PC-3 (cell line): ENCODE measurements around the gene GPATCH1. TPM values are rescaled to one million over a fixed set of nuclear protein-coding genes. Genes with fewer than 3 reads are reported as not detected.

Experiments
- ATAC-seq: fragments of 200-7000 bp; cut with Tn5 transposase; 2 replicates; pipeline ENCODE4 v1.9.1; 2020; ENCODE audit warnings: mild to moderate bottlenecking, moderate library complexity
- BruUV-seq: library from RNA; stranded (reverse); fragments of 400-500 nt; replicated peaks from 2 replicates; lab custom pipeline; 2021; lab: Mats Ljungman, UMichigan
- CTCF ChIA-PET: fragments of 300-600 bp; sonication (Branson Sonifier 250); formaldehyde crosslinking; loops from one replicate; lab custom pipeline; 2022; ENCODE audit warnings: antibody characterized with exemption; lab: Charles Lee
- POLR2A ChIA-PET: fragments of 300-600 bp; sonication (Branson Sonifier 250); formaldehyde crosslinking; loops from one replicate; lab custom pipeline; 2022; ENCODE audit warnings: antibody characterized with exemption; ENCODE audit not compliant: unreplicated experiment; lab: Charles Lee
- DNase-seq: peaks from one replicate; pipeline ENCODE4 v3.0.0-alpha.2; 2015
- H2AFZ ChIP-seq: fragments of 300-600 bp; sonication (generic); 2 replicates; pipeline ENCODE4 v1.6.0; 2016; ENCODE audit warnings: antibody characterized with exemption, low read length
- H3F3A ChIP-seq: fragments of 300-600 bp; sonication (generic); one replicate; pipeline ENCODE4 v1.6.0; 2017; ENCODE audit warnings: antibody characterized with exemption, low read length, control low read depth, mild to moderate bottlenecking; ENCODE audit not compliant: unreplicated experiment
- H3K27ac ChIP-seq: fragments of 300-600 bp; sonication (generic); 2 replicates; pipeline ENCODE4 v1.5.1; 2016; ENCODE audit warnings: mild to moderate bottlenecking, low read length
- H3K27me3 ChIP-seq: fragments of 300-600 bp; sonication (generic); 2 replicates; pipeline ENCODE4 v1.6.1; 2016; ENCODE audit warnings: low read length, mixed read lengths
- H3K36me3 ChIP-seq: fragments of 300-600 bp; sonication (generic); 2 replicates; pipeline ENCODE4 v1.6.1; 2016; ENCODE audit warnings: low read depth, mixed run types, low read length, mixed read lengths
- H3K4me1 ChIP-seq: fragments of 300-600 bp; sonication (generic); 2 replicates; pipeline ENCODE4 v1.5.1; 2016; ENCODE audit warnings: low read length; ENCODE audit not compliant: insufficient read depth
- H3K4me2 ChIP-seq: fragments of 300-600 bp; sonication (generic); 2 replicates; pipeline ENCODE4 v1.6.0; 2016; ENCODE audit warnings: low read length
- H3K4me3 ChIP-seq: fragments of 300-600 bp; sonication (generic); 2 replicates; pipeline ENCODE4 v1.5.1; 2016; ENCODE audit warnings: mild to moderate bottlenecking, low read length, mixed read lengths
- H3K79me2 ChIP-seq: fragments of 300-600 bp; sonication (generic); 2 replicates; pipeline ENCODE4 v1.6.1; 2017; ENCODE audit warnings: low read length, mixed read lengths
- H3K9ac ChIP-seq: fragments of 300-600 bp; sonication (generic); 2 replicates; pipeline ENCODE4 v1.6.0; 2016; ENCODE audit warnings: mild to moderate bottlenecking, low read length
- H3K9me2 ChIP-seq: fragments of 300-600 bp; sonication (generic); replicated peaks from 2 replicates; pipeline ENCODE4 v1.6.1; 2016; ENCODE audit warnings: mixed run types, low read length, mixed read lengths
- H3K9me3 ChIP-seq: fragments of 300-600 bp; sonication (generic); 2 replicates; pipeline ENCODE4 v1.6.1; 2016; ENCODE audit warnings: low read length, mixed read lengths
- H4K20me1 ChIP-seq: fragments of 300-600 bp; sonication (generic); 2 replicates; pipeline ENCODE4 v1.6.1; 2016; ENCODE audit warnings: low read length, mixed read lengths
- EZH2 ChIP-seq: fragments of 300-600 bp; sonication (generic); IDR thresholded peaks from one replicate; pipeline ENCODE4 v1.6.1; 2017; ENCODE audit warnings: antibody characterized with exemption, mild to moderate bottlenecking, low read length; ENCODE audit not compliant: unreplicated experiment
- EZH2phosphoT487 ChIP-seq: fragments of 300-600 bp; sonication (generic); IDR thresholded peaks from 2 replicates; pipeline ENCODE4 v1.6.1; 2018; ENCODE audit warnings: mild to moderate bottlenecking, antibody characterized with exemption, low read length, borderline replicate concordance
- intact Hi-C: fragments of 100-400 bp; cut with micrococcal nuclease; formaldehyde crosslinking; loops from 2 replicates; pipeline ENCODE4 v1.9.0; 2023
- total RNA-seq: library from RNA; depleted of rRNA; stranded (reverse); fragments of >200 nt; gene quantifications from 2 replicates; pipeline ENCODE4 v1.2.3, GENCODE V29; 2014
- TF ChIP-seq, protein P1 (sequence below): fragments of 300-600 bp; sonication (generic); conservative IDR thresholded peaks from 2 replicates; pipeline ENCODE4 v1.5.1; 2017; ENCODE audit warnings: antibody characterized with exemption, low read depth, mild to moderate bottlenecking, low read length

The GPATCH1 gene
- total RNA-seq, 1 experiment from 2014 or later, result 6.9 TPM

DNA sequence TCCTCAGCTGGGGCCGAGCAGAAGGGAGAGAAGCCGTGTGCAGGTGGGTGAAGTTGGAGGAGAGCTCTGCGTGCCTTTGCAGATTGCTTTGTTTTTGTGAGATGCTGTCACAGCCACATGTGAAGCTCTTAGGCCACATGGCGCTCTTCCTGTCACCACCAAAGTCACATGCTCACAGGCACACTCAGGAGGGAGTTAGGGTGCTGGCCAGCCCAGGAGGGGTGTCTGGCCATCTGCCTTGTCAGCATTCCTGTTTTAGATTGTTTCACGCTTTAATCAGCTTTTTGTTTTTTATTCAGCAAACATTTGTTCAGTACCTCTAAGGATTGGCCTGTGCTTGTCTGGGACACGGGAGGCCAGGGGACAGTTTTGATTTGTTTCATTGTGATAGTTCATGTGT, 21.9 kb downstream of the GPATCH1 start:
- ChIA-PET CTCF (no interaction called here), POLR2A (no interaction called here)
- H3K79me2 ChIP-seq, result no peaks in the 10 kb centered on the region
- no peak for DNase-seq
- H3K4me3 ChIP-seq, result no peak overlapping the region
- H3K36me3 ChIP-seq, result peaks cover 7% of the 10 kb centered on the region; the same call in 1 of the 2 replicates
- no peak overlapping the region for H3K27ac ChIP-seq
- H3K27me3 ChIP-seq, result no peaks in the 10 kb centered on the region
- H3K4me1 ChIP-seq, result peaks cover 19% of the 10 kb centered on the region
- no peak for ATAC-seq
- H3K9me3 ChIP-seq, result no peaks in the 10 kb centered on the region
- H3K9ac ChIP-seq, result no peak overlapping the region
- H3K4me2 ChIP-seq, result no peak overlapping the region
- BruUV-seq, result no TSS peak
- H3F3A ChIP-seq, result no peaks in the 10 kb centered on the region
- H2AFZ ChIP-seq, result no peak overlapping the region
- H3K9me2 ChIP-seq, result no peaks in the 10 kb centered on the region
- intact Hi-C loops, result no loop called here
- TF ChIP-seq EZH2phosphoT487 (no peak), EZH2 (no peak)
- TF ChIP-seq, protein P1, sequence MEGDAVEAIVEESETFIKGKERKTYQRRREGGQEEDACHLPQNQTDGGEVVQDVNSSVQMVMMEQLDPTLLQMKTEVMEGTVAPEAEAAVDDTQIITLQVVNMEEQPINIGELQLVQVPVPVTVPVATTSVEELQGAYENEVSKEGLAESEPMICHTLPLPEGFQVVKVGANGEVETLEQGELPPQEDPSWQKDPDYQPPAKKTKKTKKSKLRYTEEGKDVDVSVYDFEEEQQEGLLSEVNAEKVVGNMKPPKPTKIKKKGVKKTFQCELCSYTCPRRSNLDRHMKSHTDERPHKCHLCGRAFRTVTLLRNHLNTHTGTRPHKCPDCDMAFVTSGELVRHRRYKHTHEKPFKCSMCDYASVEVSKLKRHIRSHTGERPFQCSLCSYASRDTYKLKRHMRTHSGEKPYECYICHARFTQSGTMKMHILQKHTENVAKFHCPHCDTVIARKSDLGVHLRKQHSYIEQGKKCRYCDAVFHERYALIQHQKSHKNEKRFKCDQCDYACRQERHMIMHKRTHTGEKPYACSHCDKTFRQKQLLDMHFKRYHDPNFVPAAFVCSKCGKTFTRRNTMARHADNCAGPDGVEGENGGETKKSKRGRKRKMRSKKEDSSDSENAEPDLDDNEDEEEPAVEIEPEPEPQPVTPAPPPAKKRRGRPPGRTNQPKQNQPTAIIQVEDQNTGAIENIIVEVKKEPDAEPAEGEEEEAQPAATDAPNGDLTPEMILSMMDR, result no peak
- no peaks in the 10 kb centered on the region for H4K20me1 ChIP-seq

DNA sequence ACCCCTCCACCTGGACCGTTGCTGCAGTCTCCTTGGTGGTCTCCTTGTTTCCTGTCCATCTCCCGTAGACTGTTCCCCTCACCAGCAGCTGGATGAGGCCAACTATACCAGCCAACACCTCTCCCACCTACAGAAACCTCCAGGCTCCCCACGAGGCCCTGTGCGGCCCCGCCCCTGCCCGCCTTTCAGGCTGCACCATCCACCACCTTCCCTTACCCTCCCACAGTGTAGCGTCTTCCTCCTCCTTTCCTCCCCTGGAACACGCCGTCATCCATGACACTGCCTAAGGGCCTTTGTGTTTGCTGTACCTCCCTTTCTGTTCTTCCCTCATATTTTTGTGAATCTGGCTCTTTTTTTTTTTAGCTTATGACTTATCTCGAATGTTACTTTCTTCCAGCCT, 27.2 kb downstream of the GPATCH1 start:
- H3K9me2 ChIP-seq, result no peaks in the 10 kb centered on the region
- intact Hi-C loops, result no loop called here
- no peaks in the 10 kb centered on the region for H3K27me3 ChIP-seq
- ATAC-seq, result no peak
- H3K4me3 ChIP-seq, result no peak overlapping the region
- DNase-seq, result no peak
- H3K9ac ChIP-seq, result no peak overlapping the region
- H4K20me1 ChIP-seq, result no peaks in the 10 kb centered on the region
- CTCF ChIA-PET, result no interaction called here
- no TSS peak for BruUV-seq
- TF ChIP-seq EZH2, result no peak
- TF ChIP-seq, protein P1, result no peak
- TF ChIP-seq EZH2phosphoT487, result no peak
- H3K79me2 ChIP-seq, result no peaks in the 10 kb centered on the region
- H3K9me3 ChIP-seq, result no peaks in the 10 kb centered on the region
- no peaks in the 10 kb centered on the region for H3F3A ChIP-seq
- no peak overlapping the region for H3K4me2 ChIP-seq
- POLR2A ChIA-PET, result no interaction called here
- H3K27ac ChIP-seq, result no peak overlapping the region
- no peaks in the 10 kb centered on the region for H3K4me1 ChIP-seq
- H2AFZ ChIP-seq, result no peak overlapping the region
- H3K36me3 ChIP-seq, result peaks cover 8% of the 10 kb centered on the region; the same call in 1 of the 2 replicates

DNA sequence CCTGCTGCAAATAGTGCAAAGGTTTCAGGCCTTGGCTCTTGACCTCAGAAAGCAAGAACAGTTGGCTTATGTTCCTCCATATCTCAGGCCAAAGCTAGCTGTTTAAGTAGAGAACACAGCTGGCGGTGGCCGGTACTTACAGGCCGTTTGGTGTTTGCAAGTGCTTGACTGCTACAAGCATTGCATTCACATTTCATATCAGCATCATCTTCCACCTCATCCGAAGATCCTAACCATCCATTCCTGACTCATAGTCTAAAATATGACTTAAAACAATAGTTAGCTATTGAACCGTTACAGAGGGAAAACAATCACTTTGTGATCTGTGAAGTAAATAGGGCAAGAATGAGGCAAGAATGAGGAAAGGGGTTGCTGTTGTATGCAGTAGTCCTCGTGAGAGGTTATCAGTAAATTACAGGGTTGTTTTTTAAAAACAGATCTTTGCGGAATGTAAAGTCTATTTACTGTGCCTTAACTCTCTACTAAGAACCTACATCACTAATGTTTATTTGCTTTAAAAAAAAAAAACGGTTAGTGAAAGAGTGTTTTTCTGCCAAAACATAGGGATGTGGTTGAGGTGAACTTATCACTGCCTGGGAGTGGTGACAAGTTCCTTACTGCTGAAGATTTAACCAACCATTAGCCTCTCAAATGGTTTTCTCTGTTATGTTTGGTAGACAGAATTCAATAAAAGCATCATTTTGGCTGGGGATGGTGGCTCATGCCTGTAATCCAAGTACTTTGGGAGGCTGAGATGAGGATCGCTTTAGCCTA, 29.3 kb downstream of the GPATCH1 start:
- H3K4me1 ChIP-seq, result no peaks in the 10 kb centered on the region
- DNase-seq, result no peak
- no peak overlapping the region for H3K9ac ChIP-seq
- no peak overlapping the region for H3K27ac ChIP-seq
- no peak overlapping the region for H2AFZ ChIP-seq
- no peak overlapping the region for H3K4me3 ChIP-seq
- H4K20me1 ChIP-seq, result no peaks in the 10 kb centered on the region
- POLR2A ChIA-PET, result no interaction called here
- CTCF ChIA-PET, result interaction anchor here (0.6 kb wide), 1 partner anchor 23 kb away, joined by 4 read pairs; no protein-coding TSS in a partner anchor
- ATAC-seq, result no peak
- H3F3A ChIP-seq, result no peaks in the 10 kb centered on the region
- BruUV-seq, result no TSS peak
- H3K9me2 ChIP-seq, result no peaks in the 10 kb centered on the region
- intact Hi-C loops, result no loop called here
- no peaks in the 10 kb centered on the region for H3K9me3 ChIP-seq
- H3K27me3 ChIP-seq, result no peaks in the 10 kb centered on the region
- H3K36me3 ChIP-seq, result peaks cover 6% of the 10 kb centered on the region; the same call in 1 of the 2 replicates
- H3K4me2 ChIP-seq, result no peak overlapping the region
- no peaks in the 10 kb centered on the region for H3K79me2 ChIP-seq
- TF ChIP-seq EZH2, result no peak
- no peak for TF ChIP-seq EZH2phosphoT487
- TF ChIP-seq, protein P1, result no peak
